HG03280 (cell line): ENCODE measurements around the gene GPR149.

Source experiments
- ATAC-seq: cut with Tn5 transposase; IDR thresholded peaks from one replicate; pipeline ENCODE4 v1.9.1; 2021; ENCODE audit warnings: mild to moderate bottlenecking, moderate library complexity; ENCODE audit not compliant: unreplicated experiment

GPR149 gene

GRCh38 chr3:154345422-154346122 is 84.4 kb downstream of the GPR149 start:
- no peak for ATAC-seq

DNA sequence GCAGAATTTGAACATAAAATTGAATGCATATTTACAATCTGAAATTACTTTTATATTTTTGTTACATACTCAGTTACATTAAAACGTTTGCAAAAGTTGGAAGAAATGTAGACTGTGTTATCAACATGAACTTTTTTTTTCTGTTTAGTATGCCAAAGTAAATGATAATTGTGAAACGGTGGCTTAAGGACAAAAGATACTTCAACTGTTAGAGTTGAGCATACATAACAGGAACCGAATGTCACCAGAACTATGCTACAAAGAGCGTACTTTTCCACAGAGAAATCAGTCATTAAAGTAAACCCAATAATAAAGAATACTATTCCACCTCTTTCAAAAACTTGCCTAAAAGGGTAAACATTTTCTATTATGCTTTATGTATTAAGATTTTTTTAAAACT is 91.4 kb downstream of the GPR149 start:
- no peak for ATAC-seq

GRCh38 chr3:154338008-154338407 is 92.0 kb downstream of the GPR149 start:
- ATAC-seq = no peak

DNA sequence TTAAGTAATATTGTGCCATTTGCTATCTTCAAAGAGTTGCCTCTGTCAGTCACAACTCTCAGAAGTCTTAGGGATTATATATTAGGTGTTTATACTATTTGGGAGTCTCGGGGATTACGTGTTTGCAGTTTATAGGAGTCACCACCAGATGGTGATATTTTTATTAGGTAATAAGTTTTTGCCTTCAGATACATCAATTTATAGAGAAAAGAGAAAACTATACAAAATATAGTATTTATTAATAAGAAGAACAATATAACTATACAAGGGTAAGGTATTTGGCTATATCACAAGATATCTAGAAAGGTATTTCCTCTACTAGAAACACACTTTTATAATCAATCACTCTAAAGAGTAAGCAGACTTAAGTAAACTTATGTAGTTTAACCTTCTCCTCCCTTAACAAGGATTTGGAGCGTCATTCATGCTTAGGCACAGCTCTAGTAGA is 95.0 kb downstream of the GPR149 start:
- ATAC-seq = peak; percentile 51

GRCh38 chr3:154327871-154328270 is 102.1 kb downstream of the GPR149 start:
- ATAC-seq = no peak

GRCh38 chr3:154324919-154325318 is 105.1 kb downstream of the GPR149 start:
- no peak for ATAC-seq

DNA sequence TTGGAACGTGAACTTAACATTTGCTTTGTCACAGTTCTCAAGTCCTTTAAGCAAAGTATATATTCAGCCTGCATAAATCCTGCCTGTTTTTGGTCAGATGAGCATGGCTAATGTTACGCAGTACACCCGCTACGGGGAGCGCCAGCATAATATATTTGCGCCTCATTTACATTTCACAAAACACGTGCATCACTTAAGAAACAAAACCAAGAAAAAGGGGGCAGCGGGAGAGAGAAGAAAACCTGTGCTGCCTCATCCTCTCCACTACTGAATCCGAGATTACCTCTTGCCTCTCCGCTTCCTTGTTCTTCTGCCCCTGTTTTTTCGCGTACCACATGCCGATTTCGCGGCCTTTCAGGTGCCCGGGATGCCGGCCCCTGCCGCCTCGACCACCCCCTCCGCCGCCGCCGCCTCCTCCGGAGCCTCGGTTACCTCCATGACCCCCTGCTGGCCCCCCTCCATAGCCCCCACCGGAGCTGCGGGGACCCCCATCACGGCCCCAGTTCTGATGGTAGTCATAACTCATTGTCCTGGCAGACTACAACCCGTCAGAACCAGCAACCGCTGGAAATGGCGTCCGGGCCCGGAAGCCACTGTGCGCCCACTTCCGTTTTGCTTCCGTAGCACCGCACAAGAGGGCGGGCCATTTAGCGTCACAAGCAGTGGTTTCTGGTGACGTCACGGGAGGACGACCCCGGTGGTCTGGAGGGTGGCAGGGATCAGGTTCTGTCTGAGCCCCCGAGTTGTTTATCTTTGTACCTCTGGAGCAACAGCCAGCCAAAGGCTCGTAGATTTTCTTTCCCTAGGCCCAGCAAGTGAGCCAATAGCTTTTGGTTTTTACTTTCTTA is 105.9 kb downstream of the GPR149 start, which contains the start of gene DHX36:
Gene DHX36 (minus strand): TSS at position 597 of the 848 bp plus-strand sequence. CDS start 71 bp downstream, at position 526.
- ATAC-seq = peak; percentile 94

DNA sequence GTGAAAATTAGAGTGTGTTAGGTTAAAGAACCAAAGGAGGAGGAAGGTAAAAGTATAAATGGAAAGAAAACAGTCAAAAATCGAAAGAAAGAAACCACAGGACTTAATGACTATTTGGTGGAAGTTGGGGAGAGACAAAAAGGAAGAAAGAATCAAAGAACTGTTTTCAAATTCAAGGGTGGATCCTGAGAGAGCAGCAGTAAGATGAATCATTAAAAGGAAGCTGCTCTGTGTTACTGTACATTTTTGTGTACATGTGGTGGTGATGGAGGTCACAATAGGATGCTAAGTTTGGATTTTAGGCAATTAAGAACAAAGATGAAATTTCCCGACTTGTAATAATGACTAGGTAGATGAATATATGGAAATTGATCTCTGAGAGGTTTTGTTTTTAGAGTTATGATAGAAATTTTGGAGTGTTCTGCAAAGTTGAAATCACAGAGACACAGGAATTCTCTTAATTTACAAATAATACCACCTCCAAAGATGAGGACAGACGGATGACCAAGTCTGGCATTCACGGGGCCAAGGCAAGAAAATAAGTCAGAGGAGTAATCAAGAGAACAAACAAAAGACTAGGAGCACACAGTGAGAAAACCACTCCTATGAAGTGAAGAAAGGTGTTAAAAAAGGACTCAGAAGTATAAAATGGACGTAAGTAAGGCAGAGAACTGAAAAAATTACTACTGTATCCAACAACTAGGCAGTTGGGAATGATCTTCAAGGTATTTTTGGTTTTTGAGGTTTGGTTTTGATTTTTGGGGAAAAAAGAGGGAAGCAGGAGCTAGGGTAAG is 112.8 kb downstream of the GPR149 start:
- no peak for ATAC-seq

DNA sequence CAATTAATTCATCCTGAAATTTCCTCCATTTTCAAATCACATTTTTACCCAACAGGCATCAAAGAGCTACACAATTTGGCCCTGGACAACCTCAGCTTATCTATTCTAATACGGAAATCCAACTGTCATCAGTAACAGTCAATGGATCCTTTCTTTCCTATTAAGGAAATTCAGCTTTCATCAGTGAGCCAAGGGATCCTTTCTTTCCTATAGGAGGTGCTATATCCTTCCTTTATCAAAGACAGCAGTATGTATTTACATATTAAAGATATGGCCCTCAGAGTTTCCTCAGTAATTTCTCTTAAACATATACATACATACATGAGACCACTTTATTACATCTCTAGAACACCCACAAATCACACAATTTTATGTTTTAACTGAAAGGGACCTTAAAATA is 115.8 kb downstream of the GPR149 start:
- no peak for ATAC-seq

DNA sequence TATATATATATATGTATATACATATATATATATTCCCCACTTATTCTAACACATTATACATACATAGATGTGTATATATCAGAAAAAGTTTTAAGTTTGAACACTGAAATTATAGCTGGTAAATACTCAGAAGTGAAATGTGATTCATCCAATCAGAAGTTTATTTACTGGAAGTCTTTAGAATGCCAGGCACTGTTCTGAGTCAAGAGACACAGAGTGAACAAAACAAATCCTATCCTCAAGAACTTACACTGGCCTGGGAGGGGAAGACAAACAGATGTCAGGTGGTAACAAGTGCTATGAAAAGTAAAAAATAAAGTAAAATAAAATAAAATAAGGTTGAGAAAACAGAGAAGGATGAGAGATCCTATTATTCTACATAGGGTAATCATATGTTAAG is 119.2 kb downstream of the GPR149 start:
- no peak for ATAC-seq

DNA sequence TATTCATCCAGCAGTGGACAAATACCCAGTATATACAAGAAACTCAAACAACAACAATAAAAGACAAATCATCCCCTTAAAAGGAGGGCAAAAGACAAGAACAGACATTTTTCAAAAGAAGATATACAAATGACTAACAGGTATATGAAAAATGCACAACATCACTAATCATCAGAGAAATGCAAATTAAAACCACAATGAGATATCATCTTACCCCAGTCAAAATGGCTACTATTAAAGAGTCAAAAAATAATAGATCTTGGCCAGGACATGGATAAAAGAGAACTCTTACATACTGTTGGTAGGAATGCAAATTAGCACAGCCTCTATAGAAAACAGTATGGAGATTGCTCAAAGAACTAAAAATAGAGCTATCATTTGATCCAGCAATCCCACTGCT is 122.6 kb downstream of the GPR149 start:
- ATAC-seq = no peak

GRCh38 chr3:154304936-154305335 is 125.1 kb downstream of the GPR149 start:
- ATAC-seq = no peak

GRCh38 chr3:154304116-154304786 is 125.7 kb downstream of the GPR149 start:
- ATAC-seq = no peak

DNA sequence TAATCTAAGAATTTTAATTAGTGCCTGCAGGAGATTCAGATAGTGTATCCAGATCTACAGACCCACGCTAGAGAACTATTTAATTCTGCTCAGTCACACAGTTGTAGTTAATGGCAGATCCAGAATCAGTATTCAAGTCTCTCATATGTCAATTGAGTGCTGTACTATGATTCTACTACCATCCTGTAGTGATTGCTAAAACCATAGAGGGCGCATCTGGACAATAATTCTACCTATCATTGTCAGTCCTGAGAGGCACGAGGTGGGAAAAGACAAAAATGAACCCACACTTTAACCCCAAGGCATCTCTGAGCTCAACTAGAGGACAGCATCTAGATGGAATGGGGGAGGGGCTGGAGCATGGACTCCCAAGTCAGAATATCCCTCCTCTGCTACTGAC is 128.4 kb downstream of the GPR149 start:
- ATAC-seq = no peak

DNA sequence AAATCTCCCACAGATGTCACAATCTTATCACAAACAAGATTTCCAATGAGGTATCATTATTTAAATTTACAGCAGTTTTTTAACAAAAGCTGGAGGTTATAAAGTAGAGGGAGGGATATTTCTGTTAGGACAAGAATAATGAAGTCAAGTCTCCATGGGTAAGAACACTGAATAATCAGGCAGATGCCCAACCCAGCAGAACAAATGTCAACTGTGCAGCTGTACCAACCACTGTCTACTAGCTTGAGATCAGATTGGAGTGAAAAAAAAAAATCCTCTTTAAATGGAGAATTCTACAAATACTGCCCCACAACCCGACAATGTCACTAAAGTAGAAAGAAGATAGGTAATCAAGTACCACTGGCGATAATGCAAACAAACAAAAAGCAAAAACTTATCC is 136.0 kb downstream of the GPR149 start:
- ATAC-seq = no peak

- ATAC-seq = no peak
Observed at GRCh38 chr3:154290187-154290586, 139.8 kb downstream of the GPR149 start.
